Gastroesophageal sphincter (tissue), 4 donors: Measurements from ENCODE around the gene KIFC1. TPM values are rescaled to one million over a fixed set of nuclear protein-coding genes. Genes with fewer than 3 reads are reported as not detected.

Experiments
- ATAC-seq: fragments of 150-250 bp; one replicate; pipeline ENCODE4 v1.9.1; 2016; ENCODE audit warnings: mild to moderate bottlenecking, moderate library complexity
- H3K27ac ChIP-seq, 4 donors: fragments of 200-600 bp; sonication (generic) in 3 of 4; 1 replicate in 3 of 4; 2 replicates in 1 of 4; pipeline ENCODE4 v1.5.1; 2016 to 2019
- H3K27me3 ChIP-seq: fragments of 200-600 bp; sonication (generic); one replicate; pipeline ENCODE4 v1.5.1; 2019
- H3K36me3 ChIP-seq, 2 donors: fragments of 200-600 bp; sonication (generic); one replicate each; pipeline ENCODE4 v1.5.1; 2019; ENCODE audit warnings: control low read depth in 1 of 2
- H3K4me1 ChIP-seq, 3 donors: fragments of 200-600 bp; sonication (generic); 1 replicate in 2 of 3; 2 replicates in 1 of 3; pipeline ENCODE4 v1.5.1; 2016 to 2019; ENCODE audit warnings: control low read depth in 2 of 3
- H3K4me3 ChIP-seq, 2 donors: fragments of 200-600 bp; sonication (generic); one replicate each; pipeline ENCODE4 v1.5.1; 2019; ENCODE audit warnings: mild to moderate bottlenecking in 1 of 2, moderate library complexity in 1 of 2
- H3K9me3 ChIP-seq, 3 donors: fragments of 200-600 bp; sonication (generic); one replicate each; pipeline ENCODE4 v1.5.1; 2017 to 2019; ENCODE audit warnings: control low read depth in 2 of 3
- CTCF ChIP-seq, 4 experiments: fragments of 200-600 bp in 2 of 4; fragments of 450-650 bp in 2 of 4; sonication (generic) in 1 of 4; IDR thresholded peaks; one replicate each; pipeline ENCODE4 v1.5.1; 2017 to 2019; ENCODE audit warnings: antibody characterized with exemption in 4 of 4, mild to moderate bottlenecking in 2 of 4, moderate library complexity in 2 of 4
- EP300 ChIP-seq: sonication (generic); formaldehyde crosslinking; IDR thresholded peaks from one replicate; pipeline ENCODE4 v1.6.1; 2017; ENCODE audit warnings: antibody characterized with exemption, mild to moderate bottlenecking
- POLR2A ChIP-seq, 2 donors: fragments of 450-650 bp; IDR thresholded peaks; one replicate each; pipeline ENCODE4 v1.6.1; 2017; ENCODE audit warnings: antibody characterized with exemption in 2 of 2, mild to moderate bottlenecking in 2 of 2, moderate library complexity in 1 of 2
- POLR2AphosphoS5 ChIP-seq: sonication (generic); formaldehyde crosslinking; IDR thresholded peaks from one replicate; pipeline ENCODE4 v1.6.1; 2017; ENCODE audit warnings: antibody characterized with exemption
- WGBS, 2 donors: methylation state at CpG; one replicate each; pipeline ENCODE4 v1.1.5; 2018; ENCODE audit warnings: low coverage in 1 of 2; 5-methylcytosine and 5-hydroxymethylcytosine counted together
- total RNA-seq, 4 donors: library from RNA; depleted of rRNA; stranded (reverse); fragments of >200 nt; gene quantifications; one replicate each; pipeline ENCODE4 v1.1.0, GENCODE V29; 2016

The KIFC1 gene
- total RNA-seq, 4 donors from 2014 or later, result 0.67 to 0.79 TPM; not detected in 2

GRCh38 chr6:33434961-33435360 is 43.3 kb downstream of the KIFC1 start:
- Histone ChIP-seq H3K27ac (no peak overlapping the region), H3K4me3 (no peak overlapping the region), H3K27me3 (no peaks in the 10 kb centered on the region), H3K4me1 (peaks cover 0 to 46% (median 22%) of the 10 kb centered on the region in 3 donors), H3K9me3 (no peaks in the 10 kb centered on the region), H3K36me3 (peaks cover 0 to 51% of the 10 kb centered on the region in 2 donors)
- WGBS, 2 donors, result 80% methylated on average over 1 of the region's 4 CpGs; no CpG with 5 or more reads in 1 of the 2 donors
- TF ChIP-seq CTCF (IDR thresholded peaks at IDR 0.05) (no peak), POLR2AphosphoS5 (no peak)
- no peak for ATAC-seq

- no peak overlapping the region for H3K27ac ChIP-seq
- 80 to 100% methylated on average over 1 of the region's 18 CpGs for WGBS, 2 donors
- ATAC-seq, result no peak
- no peaks in the 10 kb centered on the region for H3K9me3 ChIP-seq
- H3K4me1 ChIP-seq, result peaks cover 0 to 19% (median 7%) of the 10 kb centered on the region in 3 donors
- no peak for TF ChIP-seq EP300
- no peak for TF ChIP-seq POLR2AphosphoS5
- no peak for TF ChIP-seq POLR2A (IDR thresholded peaks at IDR 0.05)
- no peak for TF ChIP-seq CTCF (IDR thresholded peaks at IDR 0.05)
- no peak overlapping the region for H3K4me3 ChIP-seq
- H3K36me3 ChIP-seq, result peaks cover 0 to 78% of the 10 kb centered on the region in 2 donors
- H3K27me3 ChIP-seq, result no peaks in the 10 kb centered on the region
Measured at GRCh38 chr6:33437666-33438065, 46.0 kb downstream of the KIFC1 start.

GRCh38 chr6:33438978-33439594 is 47.5 kb downstream of the KIFC1 start:
- no peak for ATAC-seq
- 83 to 100% methylated on average over 1 of the region's 3 CpGs for WGBS, 2 donors
- TF ChIP-seq EP300, result no peak
- no peak for TF ChIP-seq POLR2A (IDR thresholded peaks at IDR 0.05)
- no peak for TF ChIP-seq CTCF (IDR thresholded peaks at IDR 0.05)
- no peak for TF ChIP-seq POLR2AphosphoS5
- peaks cover 0 to 5% (median 0%) of the 10 kb centered on the region in 3 donors for H3K4me1 ChIP-seq
- H3K36me3 ChIP-seq, result peaks cover 0 to 92% of the 10 kb centered on the region in 2 donors
- H3K27me3 ChIP-seq, result no peaks in the 10 kb centered on the region
- no peak overlapping the region for H3K27ac ChIP-seq
- no peaks in the 10 kb centered on the region for H3K9me3 ChIP-seq
- H3K4me3 ChIP-seq, result no peak overlapping the region

- H3K4me1 ChIP-seq, result no peaks in the 10 kb centered on the region
- H3K27me3 ChIP-seq, result no peaks in the 10 kb centered on the region
- 64 to 71% methylated on average over 4 to 9 of the region's 9 CpGs for WGBS, 2 donors
- H3K9me3 ChIP-seq, result no peaks in the 10 kb centered on the region
- H3K4me3 ChIP-seq, result no peak overlapping the region
- H3K27ac ChIP-seq, result no peak overlapping the region
- no peak for TF ChIP-seq CTCF (IDR thresholded peaks at IDR 0.05)
- TF ChIP-seq EP300, result no peak
- no peak for TF ChIP-seq POLR2AphosphoS5
- TF ChIP-seq POLR2A (IDR thresholded peaks at IDR 0.05), result no peak
- peaks cover 0 to 100% of the 10 kb centered on the region in 2 donors for H3K36me3 ChIP-seq
- ATAC-seq, result no peak
Measured at GRCh38 chr6:33439956-33440648, 48.5 kb downstream of the KIFC1 start.
